Embryonic facial prominence (tissue), 1 donor: Measurements from ENCODE around the gene GTPBP10.

ENCODE experiments used
- DNase-seq: peaks from one replicate; pipeline ENCODE4 v3.0.0-alpha.2; 2016; ENCODE audit errors: extremely low spot score

The GTPBP10 gene

GRCh38 chr7:90430614-90431460 lies 84.3 kb downstream of the GTPBP10 start:
- no peak for DNase-seq

DNA sequence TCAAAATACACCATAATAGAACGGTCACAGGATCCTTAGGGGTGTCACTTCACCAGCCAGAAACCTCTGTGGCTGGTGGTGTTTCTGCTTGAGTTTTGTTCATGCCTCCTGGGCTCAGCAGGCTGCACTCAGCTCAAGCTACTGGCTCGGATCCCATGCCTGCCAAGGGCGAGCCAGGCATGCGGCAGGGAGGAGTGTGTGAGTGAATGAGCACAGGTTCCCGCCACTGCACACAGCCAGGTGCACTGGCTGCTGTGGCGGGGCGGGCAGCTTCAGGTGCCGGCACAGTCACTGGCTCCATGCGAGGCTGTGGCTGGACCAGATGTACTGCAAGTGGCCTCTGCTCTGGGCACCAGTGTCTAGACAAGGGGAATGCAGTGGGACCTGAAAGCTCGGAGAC lies 86.2 kb downstream of the GTPBP10 start:
- no peak for DNase-seq

DNA sequence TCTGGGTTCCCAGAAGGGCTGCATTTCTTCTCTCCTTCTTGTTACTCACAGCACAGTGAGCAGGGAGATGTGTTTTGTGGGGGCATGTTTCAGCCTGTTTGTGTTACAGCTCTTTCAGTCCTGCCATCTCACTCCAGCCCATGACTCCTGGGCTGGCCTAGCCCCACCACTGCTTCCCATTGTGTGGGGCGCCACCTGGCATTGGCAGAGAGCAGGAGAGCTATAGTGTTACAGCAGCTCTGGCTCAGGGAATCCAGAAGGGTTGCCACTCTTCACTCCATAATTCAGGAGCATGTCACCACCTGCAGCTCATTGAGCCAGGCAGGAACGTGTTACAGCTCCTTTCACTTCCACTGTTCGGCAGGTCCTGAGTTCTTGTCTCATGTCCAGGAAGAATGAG lies 86.7 kb downstream of the GTPBP10 start:
- DNase-seq = no peak
